ENCODE data around the gene RYR2. TPM values are rescaled to one million over a fixed set of nuclear protein-coding genes. Genes with fewer than 3 reads are reported as not detected.

RYR2 gene
- polyA plus RNA-seq, 1 of the 3 experiments (the other 2 are of a cell fraction) = under 0.01 TPM

DNA sequence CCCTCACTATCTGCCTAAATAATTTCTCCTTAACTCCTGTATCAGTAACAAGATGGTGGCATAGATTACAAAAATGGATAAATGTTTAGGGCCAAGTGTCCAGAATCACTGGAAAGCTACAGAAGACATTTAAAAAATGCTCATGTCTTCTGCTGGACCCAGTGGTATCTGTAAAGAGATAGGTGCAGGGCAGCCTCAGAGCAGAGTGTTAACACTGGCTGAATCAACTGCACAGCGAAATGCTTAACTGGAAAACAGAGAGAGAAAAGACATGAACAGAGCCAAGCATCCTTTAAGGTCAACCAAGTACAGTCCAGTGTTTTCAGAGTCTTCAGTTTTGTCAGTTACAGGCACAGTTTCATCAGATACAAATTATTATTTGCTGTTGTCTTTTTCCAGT, 429.4 kb downstream of the RYR2 start (continued):
- TF ChIP-seq, protein P1, sequence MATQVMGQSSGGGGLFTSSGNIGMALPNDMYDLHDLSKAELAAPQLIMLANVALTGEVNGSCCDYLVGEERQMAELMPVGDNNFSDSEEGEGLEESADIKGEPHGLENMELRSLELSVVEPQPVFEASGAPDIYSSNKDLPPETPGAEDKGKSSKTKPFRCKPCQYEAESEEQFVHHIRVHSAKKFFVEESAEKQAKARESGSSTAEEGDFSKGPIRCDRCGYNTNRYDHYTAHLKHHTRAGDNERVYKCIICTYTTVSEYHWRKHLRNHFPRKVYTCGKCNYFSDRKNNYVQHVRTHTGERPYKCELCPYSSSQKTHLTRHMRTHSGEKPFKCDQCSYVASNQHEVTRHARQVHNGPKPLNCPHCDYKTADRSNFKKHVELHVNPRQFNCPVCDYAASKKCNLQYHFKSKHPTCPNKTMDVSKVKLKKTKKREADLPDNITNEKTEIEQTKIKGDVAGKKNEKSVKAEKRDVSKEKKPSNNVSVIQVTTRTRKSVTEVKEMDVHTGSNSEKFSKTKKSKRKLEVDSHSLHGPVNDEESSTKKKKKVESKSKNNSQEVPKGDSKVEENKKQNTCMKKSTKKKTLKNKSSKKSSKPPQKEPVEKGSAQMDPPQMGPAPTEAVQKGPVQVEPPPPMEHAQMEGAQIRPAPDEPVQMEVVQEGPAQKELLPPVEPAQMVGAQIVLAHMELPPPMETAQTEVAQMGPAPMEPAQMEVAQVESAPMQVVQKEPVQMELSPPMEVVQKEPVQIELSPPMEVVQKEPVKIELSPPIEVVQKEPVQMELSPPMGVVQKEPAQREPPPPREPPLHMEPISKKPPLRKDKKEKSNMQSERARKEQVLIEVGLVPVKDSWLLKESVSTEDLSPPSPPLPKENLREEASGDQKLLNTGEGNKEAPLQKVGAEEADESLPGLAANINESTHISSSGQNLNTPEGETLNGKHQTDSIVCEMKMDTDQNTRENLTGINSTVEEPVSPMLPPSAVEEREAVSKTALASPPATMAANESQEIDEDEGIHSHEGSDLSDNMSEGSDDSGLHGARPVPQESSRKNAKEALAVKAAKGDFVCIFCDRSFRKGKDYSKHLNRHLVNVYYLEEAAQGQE (IDR thresholded peaks at IDR 0.05; ENCODE audit: low read depth, low read length) = no peak
- TF ChIP-seq RCOR1 (IDR thresholded peaks at IDR 0.05; ENCODE audit: low read length) (no peak), SMC3 (IDR thresholded peaks at IDR 0.05; ENCODE audit: low read depth, low read length) (no peak), NRF1 (IDR thresholded peaks at IDR 0.05; ENCODE audit: low read depth, low read length) (no peak), TAF1 (IDR thresholded peaks at IDR 0.05; ENCODE audit: borderline replicate concordance, low read depth, low read length) (no peak)

DNA sequence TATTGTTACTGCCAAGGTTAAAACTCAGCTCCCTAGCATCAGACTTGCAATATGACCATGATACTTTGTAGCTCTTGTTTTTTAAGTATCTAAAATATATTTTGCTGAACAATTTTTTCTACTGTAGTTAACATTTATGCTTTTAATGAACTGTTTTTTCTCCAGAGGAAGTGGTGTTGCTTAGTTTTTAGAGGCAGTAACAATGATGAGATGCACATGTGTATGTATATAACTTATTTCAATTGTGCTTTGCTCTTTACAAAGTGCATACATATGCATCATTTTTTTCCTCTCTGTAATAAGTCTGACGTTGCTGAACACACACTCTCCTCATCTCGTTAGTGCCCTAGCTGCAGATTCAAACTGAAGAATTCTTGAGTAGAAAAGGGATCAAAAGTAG, 430.0 kb downstream of the RYR2 start:
- Histone ChIP-seq H3K9ac (no peak overlapping the region), H3F3A (replicated peaks; ENCODE audit: insufficient read depth) (no peaks in the 10 kb centered on the region), H3K4me2 (no peak overlapping the region), H3K4me3 (ENCODE audit: low read depth in 2 of 2, low read length in 1 of 2) (no peak overlapping the region), H3K79me2 (ENCODE audit: insufficient read depth) (no peaks in the 10 kb centered on the region), H4K20me1 (ENCODE audit: insufficient read depth) (no peaks in the 10 kb centered on the region), H2AFZ (ENCODE audit: low read depth) (no peak overlapping the region), H3K27ac (ENCODE audit: low read depth in 2 of 2, low read length in 1 of 2) (no peak overlapping the region), H3K27me3 (ENCODE audit: insufficient read depth) (no peaks in the 10 kb centered on the region), H3K4me1 (ENCODE audit: control insufficient read depth in 1 of 2, insufficient read depth in 2 of 2, low read depth in 1 of 2, low read length in 1 of 2) (no peaks in the 10 kb centered on the region), H3K36me3 (replicated peaks in 1 of 2; ENCODE audit: control insufficient read depth in 1 of 2, insufficient read depth in 2 of 2, low read length in 1 of 2) (no peaks in the 10 kb centered on the region), H3K9me3 (no peaks in the 10 kb centered on the region; the same call in 1 of the 2 replicates), H3K9me2 (no peaks in the 10 kb centered on the region)
- 4% methylated on average over 2 of the region's 2 CpGs for WGBS (ENCODE audit: low lambda C conversion rate)
- POLR2A ChIA-PET = no interaction called here
- TF ChIP-seq EP300 (IDR thresholded peaks at IDR 0.05; ENCODE audit: borderline replicate concordance in 1 of 2, low read depth in 1 of 2, low read length in 1 of 2) (no peak), FOSL2 (IDR thresholded peaks at IDR 0.05; ENCODE audit: borderline replicate concordance, low read depth) (no peak), MXI1 (IDR thresholded peaks at IDR 0.05; ENCODE audit: low read depth, low read length) (no peak), FOXM1 (IDR thresholded peaks at IDR 0.05; ENCODE audit: low read depth) (no peak)
- TF ChIP-seq, protein P2, sequence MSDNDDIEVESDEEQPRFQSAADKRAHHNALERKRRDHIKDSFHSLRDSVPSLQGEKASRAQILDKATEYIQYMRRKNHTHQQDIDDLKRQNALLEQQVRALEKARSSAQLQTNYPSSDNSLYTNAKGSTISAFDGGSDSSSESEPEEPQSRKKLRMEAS (IDR thresholded peaks at IDR 0.05; ENCODE audit: low read depth) = no peak
- TF ChIP-seq, protein P3, sequence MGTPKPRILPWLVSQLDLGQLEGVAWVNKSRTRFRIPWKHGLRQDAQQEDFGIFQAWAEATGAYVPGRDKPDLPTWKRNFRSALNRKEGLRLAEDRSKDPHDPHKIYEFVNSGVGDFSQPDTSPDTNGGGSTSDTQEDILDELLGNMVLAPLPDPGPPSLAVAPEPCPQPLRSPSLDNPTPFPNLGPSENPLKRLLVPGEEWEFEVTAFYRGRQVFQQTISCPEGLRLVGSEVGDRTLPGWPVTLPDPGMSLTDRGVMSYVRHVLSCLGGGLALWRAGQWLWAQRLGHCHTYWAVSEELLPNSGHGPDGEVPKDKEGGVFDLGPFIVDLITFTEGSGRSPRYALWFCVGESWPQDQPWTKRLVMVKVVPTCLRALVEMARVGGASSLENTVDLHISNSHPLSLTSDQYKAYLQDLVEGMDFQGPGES (IDR thresholded peaks at IDR 0.05; ENCODE audit: low read depth, low read length) = no peak
- CTCF ChIA-PET = no interaction called here
- no peak for DNase-seq

Data from SK-N-SH (cell line).